HG02852 (cell line): ENCODE data around the gene OLFML3.

Source experiments
- ATAC-seq: cut with Tn5 transposase; IDR thresholded peaks from one replicate; pipeline ENCODE4 v1.9.1; 2021; ENCODE audit warnings: mild to moderate bottlenecking, moderate library complexity; ENCODE audit not compliant: unreplicated experiment

OLFML3 gene

DNA sequence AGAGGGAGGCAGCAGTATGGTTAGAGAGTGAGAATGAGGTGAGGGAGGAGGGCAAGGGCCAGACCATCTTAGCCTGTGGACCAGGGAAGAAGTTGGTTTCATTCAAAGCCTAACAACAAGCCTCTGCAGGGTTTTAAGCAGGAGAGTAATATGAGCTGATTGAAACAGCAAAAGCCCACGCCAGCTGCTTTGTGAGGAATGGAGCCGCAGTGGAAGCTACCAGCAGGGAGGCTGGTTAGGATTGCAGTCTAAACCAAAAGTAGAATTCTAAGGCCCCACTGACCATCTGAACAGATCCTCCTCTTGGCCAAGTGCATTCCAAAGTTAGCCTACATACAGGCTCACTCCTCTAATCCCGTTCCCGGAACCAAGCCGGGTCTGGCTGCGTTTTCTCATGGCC, 44.8 kb downstream of the OLFML3 start:
- no peak for ATAC-seq

DNA sequence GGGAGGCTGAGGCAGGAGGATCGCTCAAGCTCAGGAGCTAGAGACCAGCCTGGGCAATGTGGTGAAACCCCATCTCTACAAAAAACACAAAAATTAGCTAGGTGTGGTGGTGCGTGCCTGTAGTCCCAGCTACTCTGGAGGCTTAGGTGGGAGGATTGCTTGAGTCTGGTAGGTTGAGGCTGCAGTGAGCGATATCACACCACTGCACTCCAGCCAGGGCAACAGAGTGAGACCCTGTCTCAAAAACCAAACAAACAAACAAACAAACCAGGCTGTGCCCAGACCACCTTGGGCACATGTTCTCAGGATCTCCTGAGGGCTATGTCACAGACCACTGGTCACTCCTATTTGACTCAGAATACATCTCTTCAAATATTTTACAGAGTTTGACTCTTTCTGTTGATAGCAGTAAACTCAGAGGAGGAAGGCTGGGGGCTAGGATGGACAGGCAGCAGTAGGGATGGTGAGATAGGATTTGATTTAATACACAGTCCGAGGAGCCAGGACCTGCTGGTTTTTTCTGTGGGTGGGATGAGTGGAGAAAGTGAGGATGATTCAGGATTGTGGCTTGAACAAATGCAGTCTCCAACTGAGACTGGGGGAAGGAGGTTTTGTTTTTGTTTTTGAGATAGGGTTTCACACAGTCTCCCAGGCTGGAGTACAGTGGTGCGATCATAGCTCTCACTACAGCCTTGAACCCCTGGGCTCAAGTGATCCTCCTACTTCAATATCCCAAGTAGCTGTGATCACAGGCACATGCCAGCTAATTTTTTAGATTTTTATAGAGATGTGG, 46.5 kb downstream of the OLFML3 start:
- ATAC-seq, result no peak

DNA sequence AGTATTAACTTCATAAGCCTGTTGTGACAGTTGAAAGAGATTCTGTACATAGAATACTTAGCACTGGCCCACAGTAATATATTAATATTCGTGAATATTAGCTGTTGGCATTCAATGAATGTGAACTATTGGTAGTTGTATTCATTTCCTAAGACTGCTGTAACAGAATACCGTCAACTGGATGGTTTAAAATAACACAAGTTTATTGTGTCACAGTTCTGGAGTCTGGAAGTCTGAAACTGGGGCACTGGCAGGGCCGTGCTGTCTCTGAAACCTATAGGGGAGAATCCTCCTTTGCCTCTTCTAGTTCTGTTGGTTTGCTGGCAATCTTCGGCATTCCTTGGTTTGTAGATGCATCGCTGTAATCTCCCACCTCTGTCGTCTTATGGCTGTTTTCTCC, 47.5 kb downstream of the OLFML3 start:
- no peak for ATAC-seq
